CD4-positive, alpha-beta T cell treated with Interleukin-17A for 4 hours (primary cell): ENCODE data around the gene LIM2.

Source experiments
- DNase-seq: peaks from one replicate; pipeline ENCODE4 v3.0.0-alpha.2; 2020; ENCODE audit warnings: mixed read lengths

LIM2 gene

DNA sequence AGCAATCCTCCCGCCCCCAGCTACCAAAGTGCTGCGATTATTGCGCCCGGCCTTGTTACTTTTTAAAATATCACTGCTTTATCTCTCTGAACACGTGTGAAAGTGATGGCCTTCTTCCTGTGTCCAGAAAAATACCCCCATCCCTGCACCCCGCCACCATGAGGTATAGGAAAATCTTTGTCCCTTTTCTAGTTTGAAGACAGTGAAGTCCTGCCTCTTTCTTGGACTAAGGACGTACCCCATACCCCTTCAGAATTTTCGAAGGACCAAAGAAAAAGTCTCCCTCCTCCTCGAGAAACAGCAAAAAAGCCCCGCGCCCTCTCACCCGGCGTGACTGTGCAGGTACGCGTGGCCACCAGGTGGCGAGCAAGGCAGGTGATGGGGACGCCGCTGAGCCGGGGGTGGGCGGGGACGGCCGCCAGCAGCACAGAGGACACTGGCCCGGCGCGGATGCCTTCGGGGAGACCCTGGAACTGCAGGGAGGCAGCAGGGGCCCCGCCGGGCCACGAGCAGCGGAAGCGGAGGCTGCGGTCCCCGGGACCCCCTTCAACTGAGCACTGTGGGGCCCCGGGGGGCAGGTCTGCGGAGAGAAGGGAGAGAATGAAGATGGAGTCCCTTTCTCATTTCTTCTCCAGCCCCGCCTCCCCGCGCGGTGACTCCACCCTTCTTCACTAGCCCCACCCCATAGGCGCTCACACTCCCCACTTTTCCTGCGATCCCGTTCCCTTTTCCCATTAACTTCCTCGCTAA is 49.0 kb downstream of the LIM2 start:
- peak; percentile 90 for DNase-seq

DNA sequence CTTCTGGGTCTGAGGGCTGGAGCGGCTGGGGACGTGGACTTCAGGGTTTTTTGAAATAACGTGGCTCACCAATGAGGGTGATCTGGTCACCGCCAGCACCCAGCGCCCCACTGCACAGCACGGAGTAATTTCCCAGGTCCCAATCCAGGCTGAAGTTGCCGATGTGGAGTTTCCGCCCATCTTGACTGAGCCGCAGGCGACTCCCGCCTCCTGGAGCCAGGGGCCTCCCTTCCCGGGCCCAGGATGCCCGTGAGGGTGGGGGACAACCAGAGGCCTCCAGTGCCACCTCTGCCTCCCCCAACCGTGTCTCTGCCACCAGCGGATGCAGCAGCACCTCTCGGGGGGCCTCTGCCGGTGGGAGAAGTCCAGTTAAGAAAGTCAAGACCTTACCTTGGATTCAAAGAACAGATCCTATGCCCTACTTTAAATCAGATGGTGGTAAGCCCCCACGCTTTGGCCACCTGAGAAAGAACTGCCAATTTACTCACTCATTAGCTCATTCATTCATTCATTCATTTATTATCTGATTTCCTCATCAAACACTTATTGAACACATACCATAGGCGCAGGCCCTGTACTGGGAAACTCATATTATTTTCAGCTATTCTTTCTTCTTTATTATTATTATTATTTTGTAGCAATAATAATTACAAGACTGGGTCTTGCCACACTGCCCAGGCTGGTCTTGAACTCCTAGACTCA is 49.8 kb downstream of the LIM2 start:
- no peak for DNase-seq

DNA sequence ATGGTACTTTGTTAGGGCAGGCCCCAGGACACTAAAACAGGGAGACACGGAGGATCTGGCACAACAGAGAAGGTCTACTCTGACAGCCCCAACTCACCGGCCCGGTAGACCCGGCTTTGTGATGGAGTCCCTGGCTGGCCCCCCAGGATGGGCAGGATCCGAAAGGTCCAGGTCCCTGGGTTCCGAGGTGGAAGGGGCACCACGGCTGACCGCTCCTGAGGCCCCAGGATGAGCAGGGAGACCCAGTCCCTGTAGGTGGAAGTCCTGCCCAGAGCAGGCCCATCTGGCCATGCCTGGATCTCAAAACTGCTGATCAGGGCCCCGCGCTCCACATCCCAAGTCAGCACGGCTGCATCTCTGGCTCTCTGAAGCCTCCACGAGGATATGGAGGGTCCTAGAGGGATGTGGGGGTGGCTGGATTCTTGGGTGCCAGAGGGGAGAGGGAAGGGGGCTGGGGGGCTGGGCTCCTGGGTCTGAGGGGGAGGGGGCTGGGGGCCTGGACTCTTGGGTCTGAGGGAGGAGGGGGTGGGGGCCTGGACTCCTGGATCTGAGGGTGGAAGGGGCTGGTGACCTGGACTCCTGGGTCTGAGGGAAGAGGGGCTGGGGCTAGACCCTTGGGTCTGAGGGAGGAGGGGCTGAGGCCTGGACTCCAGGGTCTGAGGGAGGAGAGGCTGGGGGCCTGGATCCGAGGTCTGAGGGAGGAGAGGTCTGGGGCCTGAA is 50.5 kb downstream of the LIM2 start:
- no peak for DNase-seq

GRCh38 chr19:51333836-51334460 is 53.8 kb downstream of the LIM2 start:
- no peak for DNase-seq

DNA sequence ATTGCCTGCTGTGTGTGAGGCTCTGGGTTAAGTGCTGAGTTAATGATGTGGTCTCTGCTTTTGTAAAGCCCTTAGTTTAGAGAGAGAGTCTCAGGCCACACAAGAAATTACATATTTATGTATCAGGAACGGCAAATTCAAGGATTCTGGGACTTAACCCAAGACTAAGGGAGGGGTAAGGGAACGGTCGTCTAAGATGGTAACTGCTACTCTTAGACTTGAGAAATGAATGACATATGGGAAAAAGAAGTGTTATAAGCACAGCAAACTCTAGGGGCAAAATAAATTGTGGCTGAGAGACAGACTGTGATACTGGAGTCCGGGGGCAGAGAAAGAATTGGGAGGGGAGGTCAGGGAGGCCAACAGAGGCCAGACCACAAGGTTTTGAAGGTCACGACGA is 56.1 kb downstream of the LIM2 start:
- DNase-seq, result no peak

- no peak for DNase-seq
These were observed 56.6 kb downstream of the LIM2 start for GRCh38 chr19:51331193-51331592.

DNA sequence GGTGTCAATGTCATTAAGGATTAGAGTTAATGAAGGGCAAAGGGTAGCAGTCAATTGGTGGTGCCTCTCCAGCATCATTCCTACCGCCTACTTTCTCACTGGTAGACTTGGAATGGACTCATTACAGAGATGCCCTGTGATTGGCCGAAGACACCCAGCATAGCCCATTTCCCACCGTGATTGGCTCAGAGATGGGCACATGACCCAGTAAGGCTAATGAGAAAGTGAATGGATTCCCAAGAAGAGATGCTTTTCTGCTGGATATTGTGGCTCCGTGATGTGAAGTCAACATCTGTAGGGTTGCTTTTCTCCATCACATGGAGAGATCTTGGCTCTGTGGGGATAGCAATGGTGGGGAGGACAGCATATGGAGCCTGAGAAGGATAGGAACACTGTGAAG is 57.4 kb downstream of the LIM2 start:
- DNase-seq, result no peak
